Activated CD4-positive, alpha-beta T cell treated with anti-CD3 and anti-CD28 coated beads, Interleukin-10, Interleukin-2, amounts not matched to agents 100 ng/mL and 50 ng/mL, durations not matched to agents 16 hours and 8 hours (primary cell): Measurements from ENCODE around the gene SLC7A5.
"Not testable (repeated sequence)": the region's sequence is repeated elsewhere in the genome, so short reads cannot be mapped to it uniquely, and the experiment has no call there.

Source experiments
- DNase-seq: peaks from one replicate; pipeline ENCODE4 v3.0.0-alpha.2; 2020

Gene SLC7A5

DNA sequence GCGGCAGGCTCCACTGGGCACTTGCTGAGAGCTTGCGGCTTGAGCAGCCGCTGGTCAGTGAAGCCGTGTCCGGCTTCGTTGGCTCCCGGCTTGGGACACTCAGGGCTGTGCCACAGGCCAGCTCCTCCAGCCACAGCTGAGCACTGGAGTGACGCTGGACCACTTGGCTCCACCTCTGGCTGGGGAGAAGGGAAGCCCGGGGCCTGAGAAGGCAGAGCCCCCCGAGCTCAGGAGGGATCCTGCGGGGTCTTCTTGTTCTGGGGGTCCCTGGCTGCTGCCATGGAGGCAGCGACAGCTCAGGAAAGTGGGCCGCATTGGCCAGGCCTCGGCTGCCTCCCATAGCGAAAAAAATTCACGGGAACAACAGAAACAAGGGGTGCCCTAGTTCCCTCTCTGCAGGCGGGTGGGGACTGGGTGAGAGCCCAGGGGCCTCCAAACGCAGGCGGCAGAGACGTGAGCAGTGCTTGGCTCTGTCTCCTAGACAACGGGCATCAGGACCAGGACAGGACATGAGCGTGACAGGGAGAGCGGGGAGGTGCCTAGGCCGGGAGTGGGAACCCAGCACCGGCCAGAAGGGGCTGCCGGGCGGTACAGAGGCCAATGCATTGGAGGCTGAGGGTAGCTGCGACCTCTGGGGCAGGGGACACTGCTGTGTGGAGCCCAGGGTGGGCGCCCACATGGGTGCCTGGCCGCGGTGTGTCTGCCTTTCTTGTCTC, 37.7 kb downstream of the SLC7A5 start:
- DNase-seq = no peak

DNA sequence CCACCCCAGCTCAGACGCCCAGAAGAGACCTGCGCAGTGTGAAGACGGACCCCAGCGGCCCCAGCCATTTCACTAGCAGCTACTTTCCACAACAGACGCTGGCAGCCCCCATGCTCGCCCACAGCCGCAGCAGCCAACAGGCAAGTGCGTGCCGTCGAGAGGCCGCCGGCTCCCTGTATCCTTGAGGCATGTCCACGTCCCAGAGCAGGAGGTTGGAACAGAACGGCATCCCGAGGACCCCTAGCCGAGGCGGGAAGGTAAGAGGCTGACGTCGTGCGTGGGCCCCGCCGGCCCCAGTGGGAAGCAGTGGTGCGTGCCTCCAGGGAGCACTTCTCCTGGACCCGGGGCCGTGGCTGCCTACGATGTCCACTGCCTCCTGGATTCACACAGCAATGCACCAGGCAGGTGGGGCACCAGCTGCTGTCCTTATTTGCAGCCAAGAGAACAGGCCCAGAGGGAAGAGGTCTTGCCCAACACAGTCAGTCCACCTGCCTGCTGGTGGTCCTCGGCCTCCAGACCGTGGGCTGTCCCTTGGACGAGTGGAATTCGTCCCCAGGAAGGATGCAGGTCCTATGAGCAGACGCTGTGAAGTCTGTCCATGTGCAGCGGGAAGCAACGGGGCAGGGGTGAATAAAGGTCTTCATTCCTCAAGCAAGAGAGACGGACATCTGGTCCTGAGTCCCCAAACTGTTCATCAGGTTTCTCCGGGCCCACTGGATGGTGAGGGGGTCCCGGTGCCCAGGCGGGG, 38.5 kb downstream of the SLC7A5 start:
- DNase-seq = no peak

DNA sequence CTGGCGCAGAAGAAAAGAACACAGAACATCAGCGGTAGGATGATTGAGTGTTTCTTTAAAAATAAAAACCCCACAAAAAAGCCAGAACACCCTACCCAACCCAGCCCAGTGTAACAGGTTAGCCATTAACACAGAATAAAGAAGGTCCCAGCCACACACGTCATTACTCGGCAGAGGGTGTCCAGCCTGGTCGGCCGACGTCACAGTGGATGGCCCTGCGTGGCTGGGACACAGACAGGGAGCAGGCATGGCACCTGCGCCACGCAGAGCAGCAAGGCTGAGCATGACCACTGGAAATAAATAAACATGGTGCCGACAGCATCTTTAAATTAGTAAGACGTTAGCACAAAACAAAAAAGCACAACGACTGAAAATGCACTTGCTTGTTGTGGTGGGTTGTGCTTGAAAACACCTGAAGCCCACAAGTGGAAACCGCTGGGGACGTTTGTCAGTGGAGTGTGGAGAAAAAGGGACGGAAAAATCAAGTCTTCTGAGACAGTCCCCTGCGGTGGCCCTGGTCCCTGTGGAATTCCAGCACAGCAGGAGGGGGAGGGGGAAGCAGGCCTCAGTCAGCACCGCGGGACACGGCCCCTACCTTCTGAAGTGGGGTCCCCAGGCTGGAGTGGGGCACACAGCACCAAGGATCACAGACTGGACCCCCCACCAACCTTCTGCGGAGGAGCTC, 39.2 kb downstream of the SLC7A5 start:
- DNase-seq = no peak

DNA sequence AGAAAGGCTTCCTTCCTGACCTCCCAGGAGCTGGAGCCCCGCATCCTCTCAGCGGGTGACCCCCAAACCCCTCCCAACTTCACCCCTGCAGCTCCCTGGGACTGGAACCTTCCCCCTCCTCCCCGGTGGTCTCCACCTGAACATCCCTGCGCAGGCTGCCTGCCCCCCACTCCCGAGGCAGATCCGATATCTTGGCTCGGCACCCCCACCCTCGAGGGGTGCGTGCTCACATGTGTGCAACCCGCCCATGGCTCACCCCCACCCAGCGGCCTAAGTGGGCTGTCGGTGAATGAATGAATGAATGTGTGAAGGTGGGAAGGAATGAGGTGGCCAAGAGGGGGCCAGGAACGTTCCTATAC, 39.7 kb downstream of the SLC7A5 start:
- no peak for DNase-seq

DNA sequence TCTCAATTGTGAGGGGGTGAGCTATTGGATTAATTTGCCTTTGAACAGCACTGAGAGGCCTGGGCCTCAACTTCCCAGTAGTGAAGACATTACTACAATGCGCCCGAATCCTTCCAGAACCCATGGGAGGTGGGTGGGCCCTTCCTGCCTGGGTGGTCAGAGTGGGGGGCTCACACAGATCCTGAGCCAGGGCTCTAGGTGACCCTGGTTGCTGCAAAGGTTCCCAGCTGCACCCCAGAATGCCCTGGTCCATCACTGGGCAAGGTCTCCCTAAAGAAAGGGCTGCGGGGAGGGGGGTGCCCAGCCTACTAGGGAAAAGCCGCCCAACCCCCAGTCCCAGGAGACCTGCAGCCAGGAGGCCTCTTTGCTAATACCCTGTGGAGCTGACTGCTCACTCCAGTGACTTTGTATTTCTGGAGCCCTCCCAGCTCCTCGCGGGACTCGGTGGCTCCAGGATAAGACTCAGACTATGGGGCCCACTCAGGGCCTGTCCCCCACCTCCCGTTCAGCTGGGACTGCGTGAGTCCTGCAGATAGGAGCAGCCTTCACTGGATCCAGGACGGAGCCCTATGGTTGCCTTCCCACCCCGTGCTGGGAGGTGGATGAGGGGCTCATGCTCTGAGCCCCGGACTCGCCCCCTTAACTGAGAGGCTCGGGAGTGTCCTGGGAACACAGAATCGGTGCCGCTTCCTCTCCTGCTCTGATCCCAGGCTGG, 40.2 kb downstream of the SLC7A5 start:
- DNase-seq = no peak

DNA sequence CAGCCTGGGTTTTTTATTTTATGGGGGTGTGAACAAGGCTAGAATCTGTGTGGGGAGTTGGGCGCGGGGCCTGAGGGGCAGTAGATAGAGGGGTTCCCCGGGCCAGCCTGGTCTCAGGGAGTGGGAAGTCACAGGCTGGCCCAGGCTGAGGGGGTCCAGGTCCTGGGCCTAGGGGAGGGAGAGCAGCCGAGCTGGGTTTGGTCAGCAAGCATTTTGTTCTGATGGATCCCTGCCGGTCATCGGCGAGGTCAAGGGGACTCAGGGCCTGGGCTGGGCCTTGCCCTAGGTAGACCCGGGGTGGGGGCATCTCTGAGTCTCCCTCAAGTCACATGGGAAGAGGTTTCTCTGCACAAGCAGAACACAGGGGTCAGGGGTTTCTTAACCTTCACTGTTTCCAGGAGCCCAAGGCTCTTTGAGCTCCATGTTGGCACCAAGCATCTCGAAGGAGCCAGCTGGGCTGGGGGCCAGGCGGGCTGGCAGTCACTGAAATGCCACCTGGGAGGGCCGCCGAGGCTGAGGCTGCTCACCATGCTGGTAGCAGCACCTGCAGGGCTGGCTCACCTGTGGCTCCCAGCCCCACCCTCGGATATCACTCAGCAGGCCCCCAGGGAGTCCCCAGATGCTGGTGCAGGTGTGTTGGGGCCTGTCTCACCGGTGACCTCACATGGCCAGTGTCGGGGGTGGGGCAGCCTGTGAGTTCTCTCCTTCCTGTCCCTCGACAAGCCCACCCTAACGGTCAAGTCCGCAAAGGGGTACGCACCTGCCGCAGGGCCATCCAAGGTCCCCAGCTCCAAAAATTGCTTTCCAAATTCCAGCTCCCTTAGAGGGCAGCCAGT, 41.0 kb downstream of the SLC7A5 start:
- DNase-seq = peak; percentile 32

DNA sequence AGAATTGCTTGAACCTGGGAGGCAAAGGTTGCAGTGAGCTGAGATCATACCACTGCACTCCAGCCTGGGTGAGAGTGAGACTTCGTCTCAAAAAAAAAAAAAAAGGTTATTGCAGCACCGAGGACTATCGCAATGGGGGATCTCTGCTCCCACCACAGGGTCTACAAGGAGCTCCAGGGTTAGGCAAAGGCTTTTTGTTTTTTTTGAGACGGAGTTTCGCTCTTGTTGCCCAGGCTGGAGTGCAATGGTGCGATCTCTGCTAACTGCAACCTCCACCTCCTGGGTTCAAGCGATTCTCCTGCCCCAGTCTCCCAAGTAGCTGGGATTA, 41.8 kb downstream of the SLC7A5 start:
- not testable (repeated sequence) for DNase-seq

DNA sequence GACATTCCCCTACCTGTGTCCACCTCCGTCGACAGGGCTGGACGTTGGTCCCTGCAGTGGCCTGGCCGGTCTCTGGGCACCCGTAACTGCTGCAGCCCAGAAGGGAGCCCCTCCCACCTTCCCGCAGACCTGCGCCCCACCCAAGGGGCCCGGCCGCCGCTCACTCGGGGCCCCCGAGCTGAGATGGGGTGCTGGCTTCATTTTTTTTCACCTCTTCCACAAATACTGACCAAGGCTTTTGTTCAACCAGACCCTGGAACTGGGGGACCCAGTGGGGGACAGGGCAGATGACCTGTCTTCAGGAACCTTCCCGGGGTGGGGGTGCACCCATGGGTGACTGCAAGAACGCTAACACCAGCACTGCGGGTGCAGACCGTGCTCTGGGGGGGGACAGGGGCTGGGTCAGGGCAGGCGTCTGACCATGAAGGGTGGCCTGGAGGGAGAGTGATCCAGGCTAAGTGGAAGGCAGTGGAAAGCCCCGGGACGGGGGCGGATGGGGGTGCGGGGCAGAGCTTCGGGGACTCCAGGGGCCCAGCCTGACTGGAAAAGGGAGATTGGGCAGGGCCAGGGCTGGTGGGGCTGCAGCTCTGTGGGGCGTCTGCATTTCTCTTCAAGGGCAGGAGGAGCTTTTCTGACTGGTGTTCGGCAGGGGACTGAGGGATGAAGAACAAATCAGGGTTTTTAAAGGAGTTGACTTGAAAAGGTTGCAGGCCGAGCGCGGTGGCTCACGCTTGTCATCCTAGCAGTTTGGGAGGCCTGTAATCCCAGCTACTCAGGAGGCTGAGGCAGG, 42.3 kb downstream of the SLC7A5 start:
- no peak for DNase-seq

DNA sequence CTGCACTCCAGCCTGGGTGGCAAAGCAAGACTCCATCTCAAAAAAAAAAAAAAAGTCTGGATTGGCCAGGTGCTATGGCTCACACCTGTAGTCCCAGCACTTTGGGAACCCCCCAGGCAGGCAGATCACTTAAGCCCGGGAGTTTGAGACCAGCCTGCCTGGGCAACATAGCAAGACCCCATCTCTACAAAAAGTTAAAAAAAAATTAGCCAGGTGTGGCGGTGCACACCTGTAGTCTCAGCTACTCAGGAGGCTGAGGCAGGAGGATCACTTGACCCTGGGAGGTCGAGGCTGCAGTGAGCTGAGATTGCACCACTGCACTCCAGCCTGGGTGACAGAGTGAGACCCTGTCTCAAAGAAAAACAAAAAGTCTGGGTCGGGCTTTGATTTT, 42.9 kb downstream of the SLC7A5 start:
- DNase-seq = not testable (repeated sequence)

DNA sequence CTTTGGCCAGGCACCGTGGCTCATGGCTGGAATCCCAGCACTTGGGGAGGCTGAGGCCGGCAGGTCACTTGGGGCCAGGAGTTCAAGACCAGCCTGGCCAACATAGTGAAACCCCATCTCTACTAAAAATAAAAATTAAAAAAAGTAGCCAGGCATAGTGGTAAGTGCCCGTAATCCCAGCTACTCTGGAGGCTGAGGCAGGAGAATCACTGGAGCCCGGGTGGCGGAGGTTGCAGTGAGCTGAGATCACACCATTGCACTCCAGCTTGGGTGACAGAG, 43.5 kb downstream of the SLC7A5 start:
- not testable (repeated sequence) for DNase-seq

DNA sequence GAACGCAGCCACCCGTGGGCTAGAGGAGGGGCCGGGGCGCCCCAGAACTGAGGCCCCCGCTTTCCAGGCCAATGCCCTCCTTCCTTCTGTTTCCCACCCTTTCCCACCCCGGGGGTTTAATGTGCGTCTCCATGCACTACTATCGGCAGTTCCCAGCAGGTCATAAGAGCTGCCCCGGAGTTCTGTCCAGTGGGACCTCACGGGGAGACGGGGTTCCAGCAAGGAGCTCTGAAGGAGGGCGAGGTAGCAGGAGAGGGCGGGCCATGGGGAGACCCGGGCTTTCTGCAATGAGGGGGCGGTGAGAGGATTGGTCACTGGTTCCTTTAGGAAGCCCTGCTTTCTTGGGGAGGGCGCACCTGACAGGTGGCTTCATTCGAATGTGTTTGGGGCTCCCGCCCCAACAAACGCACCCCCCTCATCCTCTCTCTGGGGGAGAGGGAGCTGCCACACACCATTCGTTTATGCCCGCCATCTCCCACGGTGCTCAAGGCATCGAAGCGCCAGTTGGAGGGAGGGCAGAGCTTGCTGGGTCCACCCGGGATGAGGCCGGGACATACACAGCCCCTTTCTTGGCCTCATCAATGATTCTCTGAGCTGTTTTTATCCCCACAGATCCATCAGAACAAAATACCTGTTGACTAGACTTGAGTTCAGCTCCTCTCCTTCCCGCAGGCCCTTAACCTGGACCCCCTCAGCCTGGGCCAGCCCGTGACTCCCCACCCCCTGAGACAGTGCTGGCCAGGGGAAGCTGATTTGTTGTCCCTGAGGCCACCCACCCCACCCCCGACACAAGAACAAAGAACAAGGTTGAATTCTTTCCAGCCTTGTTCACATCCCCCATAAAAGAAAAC, 44.1 kb downstream of the SLC7A5 start:
- no peak for DNase-seq

DNA sequence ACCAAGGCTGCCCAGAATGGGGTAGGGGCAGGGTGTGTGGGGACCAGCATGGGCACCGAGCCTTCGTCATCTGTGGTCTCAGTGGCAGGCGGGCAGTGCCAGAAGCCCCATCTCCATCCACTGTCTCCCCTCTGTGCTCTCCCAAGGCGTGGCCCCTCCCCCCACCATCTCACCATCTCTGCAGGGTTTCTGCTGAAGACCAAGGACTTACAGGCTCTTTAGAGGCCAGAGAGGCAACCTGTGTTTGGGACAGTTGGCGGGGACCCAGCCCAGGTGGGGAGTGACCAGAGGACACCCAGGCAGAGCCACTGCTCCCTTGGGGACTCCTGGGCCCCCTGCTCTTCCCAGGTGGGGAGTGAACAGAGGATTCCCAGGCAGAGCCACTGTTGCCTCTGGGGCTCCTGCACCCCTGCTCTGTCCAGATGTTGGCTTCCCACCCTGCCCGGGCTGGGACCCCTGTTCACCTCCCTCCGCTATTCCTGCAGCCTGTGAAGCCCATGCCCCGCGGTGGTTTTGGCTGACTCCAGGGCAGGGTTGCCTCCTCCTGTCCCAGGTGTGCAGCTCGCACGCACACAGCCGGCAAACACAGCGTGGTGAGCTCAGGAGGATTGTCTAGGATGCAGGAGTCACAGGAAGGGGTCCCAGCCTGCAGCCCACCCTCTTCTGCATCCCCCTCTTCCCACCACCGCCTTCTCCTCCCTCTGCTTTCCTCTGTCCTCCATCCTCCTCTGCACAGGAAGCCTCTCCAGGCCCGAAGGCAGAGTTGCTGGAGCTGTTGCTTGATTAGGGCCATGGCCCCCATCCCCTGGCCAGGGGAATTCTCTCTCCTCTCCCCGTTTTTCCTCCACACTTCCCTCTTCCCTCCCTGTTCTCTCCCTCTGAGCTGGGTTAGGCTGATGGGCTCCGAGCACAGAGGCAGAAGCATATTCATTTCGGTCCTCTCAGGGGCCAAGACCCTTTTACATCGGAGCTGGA, 45.0 kb downstream of the SLC7A5 start:
- DNase-seq = no peak

DNA sequence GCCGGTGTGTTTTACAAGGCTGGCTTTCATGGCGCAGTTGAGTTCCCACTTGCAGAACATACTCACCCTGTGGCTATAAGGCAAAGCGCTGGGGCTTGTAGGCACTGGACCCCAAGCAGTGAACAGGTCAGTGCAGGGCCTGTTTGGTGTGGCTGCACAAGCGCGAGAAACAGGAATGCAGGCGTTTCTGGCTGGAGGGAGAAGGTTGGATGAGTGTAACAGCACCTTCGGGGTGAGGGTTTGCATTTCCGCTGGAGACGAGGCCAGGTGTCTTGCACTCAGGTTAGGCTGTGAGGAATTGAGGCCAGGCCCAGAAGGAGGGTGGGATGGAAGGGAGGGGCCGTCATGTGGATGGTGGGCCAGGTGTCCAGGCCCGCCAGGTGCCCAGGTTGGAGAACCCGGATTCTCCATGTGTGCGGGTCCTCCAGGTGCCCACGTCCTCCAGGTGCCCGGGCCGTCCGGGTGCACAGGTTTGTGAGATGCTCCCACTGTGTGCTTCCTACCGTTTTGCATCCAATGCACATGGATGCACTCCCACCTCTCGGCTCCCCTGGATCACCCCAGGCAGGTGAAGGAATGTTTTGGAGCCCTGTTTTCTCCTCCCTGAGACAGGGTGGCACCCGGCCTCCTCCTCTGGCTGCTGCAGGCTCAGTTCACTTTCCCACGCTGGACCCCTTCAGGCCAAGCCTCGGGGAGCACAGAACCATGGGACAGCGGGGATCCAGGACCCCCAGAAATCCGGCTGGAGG, 46.0 kb downstream of the SLC7A5 start:
- DNase-seq = no peak

DNA sequence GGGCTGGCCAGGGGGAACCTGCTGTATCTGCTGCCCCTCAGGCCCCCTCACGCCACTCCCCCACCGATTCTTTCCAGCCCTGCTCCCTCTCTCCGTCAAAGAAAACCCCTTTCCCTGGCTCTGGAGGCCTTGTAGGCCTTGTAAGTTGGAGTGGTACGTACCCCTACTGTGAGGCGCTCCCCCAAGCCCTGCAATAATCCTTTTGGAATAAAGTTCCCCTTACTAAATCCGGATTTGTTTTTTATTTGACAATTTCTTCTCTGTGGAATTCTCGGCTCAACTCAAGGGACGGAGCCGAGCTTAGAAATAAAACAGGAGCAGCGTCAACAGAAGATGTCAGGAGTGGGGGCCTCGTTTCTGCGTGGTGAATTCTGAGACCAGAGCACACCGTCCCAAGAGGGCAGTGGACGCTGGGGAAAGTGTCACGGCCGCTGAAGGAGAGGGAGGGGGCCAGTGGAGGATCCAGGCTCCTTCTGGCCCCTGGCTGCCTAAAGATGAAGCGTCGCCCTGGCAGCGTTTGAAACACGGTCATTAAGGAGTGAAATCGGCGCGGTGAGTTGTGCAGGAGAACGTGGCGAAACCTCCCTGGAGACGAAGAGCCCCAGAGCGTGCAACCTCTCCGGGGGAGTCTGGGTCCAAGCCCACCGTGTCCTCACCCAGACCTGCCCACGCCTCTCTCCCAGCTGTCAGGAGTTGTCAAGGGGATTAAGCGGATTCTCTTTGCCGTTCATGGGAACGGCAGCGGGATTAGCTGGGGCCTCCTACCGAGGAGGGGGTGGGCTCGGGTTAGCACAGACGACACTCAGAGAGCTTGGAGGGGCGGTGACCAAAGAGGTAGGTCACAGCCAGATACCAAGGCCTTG, 47.0 kb downstream of the SLC7A5 start:
- DNase-seq = no peak

DNA sequence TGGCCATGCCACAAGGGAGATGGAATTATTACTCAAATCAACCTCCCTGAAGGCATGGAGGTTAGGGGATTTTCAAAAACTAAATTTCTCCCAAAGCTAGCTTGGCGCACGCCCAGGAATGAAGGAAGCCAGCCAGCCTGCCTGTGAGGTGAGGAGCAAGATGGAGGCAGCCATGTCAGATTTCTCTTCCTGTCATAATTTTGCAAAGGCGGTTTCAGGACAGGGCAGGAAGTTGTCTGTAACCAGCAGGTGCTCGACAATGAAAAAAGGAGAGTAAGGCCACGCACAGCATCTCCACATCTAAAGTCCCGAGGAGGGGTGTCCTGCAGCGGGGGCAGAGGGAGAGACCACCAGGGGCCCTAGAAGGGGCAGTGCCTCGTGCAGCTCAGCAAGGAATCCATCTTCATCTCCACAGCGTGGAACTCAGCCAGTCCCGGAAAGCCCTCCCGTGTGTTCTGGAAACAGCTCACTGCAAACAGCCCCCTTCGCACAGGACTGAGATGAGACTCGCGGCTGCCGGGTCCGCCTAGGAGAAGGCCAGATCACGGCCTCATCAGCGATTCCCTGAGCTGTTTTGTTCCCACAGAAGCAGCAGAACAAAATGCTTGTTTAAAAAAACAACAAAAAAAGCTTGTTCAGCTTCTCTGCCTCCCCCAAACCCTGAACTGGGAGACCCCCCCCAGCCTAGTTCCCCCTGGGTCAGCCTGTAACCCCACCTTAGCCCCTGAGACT, 47.8 kb downstream of the SLC7A5 start:
- DNase-seq = no peak

DNA sequence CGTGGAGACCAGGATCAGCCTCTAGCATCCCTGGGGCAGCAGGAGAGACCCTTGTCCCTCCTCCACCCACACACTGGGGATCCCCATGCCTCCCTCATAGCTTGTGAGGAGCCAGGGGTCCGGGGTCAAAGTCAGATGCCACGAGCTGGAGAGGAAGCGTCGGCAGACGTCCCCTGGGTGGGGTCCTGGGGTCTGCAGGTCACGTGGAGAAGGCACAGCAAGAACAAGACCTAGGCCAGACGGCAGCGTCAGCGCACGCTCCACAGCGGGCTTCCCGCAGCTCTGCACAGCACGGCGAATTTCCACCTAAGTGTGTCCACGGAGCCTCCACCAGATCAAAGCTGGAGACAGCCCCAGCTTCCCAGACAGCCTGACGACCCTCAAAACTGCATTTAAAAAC, 49.3 kb downstream of the SLC7A5 start:
- DNase-seq = no peak

DNA sequence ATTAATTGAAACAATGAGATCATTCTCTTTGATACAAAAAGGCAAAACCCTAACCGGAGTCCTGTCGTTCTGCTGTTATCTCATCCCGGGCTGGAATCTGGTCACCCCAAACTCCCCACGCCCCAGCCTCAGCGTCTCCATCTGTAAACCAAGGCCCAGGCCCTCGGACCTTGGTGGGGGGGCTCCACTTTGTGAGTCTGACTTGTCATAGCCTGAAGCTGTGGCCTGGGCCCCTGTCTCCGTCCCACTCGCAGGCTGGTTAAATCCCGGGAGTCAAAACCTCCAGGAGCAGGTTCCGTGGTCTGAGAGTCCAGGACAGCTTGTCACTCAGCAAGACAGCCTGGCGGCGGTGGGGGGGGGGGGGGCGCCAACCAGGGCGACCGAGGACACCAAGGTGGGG, 50.0 kb downstream of the SLC7A5 start:
- no peak for DNase-seq
